Activated CD4-positive, alpha-beta T cell treated with anti-CD3 and anti-CD28 coated beads, Interleukin-2, Interleukin-6, amounts not matched to agents 100 ng/mL and 50 ng/mL, durations not matched to agents 16 hours and 8 hours (primary cell): ENCODE data around the gene LRP6.

Source experiments
- DNase-seq: peaks from one replicate; pipeline ENCODE4 v3.0.0-alpha.2; 2020

The LRP6 gene

DNA sequence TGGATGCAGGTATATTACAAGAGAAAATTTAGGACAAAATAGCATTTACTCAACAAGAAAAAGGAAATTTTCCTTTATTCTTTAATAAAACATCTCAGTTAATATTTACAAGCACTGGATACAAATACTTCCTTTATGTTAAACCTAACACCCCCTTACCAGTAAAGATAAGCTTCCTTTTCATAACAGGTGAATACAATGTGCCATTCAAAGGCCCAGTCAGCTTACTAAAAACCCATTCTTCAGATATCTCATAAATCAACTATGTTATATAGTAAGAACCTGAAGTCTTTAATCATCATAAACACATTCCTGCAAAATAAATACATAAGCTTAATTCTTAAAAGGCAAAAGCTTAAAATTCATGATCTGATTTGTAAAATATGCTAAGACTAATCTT is 52.6 kb downstream of the LRP6 start:
- DNase-seq: no peak

DNA sequence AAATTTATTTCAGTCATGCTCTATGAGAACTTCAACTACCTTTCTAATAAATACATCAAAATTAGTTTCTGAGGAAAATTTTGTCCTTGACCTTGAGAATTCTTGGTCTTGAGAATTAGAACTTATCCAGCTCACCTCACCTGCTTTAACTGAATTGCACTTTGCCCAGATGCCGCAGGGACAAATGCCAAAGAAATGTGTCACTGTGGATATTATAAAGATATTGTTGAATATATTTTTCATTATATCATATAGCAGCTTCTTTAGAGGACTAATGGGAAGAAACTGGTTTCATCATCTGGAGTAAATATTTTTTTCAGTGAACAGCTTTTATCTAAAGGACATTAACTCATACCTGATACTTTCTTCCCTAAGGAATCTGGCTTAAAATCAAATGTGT is 54.1 kb downstream of the LRP6 start:
- DNase-seq: no peak

DNA sequence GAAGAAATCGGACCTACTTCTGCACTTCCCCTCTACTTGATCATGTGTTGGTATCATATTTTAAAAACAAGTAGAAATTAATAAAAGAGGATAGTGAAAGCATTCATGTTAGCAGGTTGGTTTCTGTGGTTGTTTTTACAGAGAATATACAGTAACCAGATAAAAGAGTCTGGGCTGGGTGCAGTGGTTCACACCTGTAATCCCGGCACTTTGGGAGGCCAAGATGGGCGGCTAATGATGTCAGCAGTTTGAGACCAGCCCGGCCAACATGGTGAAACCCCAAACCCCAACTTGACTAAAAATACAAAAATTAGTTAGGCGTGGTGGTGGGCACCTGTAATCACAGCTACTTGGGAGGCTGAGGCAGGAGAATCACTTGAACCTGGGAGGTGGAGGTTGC is 55.9 kb downstream of the LRP6 start:
- DNase-seq: peak; percentile 40

DNA sequence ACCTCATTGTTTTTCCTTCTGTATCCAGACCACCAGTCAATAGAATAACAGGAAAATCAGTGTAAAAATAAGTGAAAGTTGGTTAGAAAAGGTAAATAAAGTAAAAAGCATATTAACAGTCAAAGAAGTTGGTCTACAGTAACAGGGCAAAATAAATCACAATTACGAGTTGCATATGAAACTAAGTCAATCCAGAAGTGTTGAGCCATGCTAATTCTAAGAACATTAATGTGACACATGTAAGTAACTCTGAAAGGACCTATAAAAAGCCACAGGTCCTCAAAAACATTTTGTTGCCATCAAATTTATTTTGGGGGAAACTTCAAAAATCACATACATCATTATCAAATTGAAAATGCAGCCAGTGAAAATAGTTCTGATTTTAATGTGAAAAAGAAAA is 56.4 kb downstream of the LRP6 start:
- DNase-seq: no peak

DNA sequence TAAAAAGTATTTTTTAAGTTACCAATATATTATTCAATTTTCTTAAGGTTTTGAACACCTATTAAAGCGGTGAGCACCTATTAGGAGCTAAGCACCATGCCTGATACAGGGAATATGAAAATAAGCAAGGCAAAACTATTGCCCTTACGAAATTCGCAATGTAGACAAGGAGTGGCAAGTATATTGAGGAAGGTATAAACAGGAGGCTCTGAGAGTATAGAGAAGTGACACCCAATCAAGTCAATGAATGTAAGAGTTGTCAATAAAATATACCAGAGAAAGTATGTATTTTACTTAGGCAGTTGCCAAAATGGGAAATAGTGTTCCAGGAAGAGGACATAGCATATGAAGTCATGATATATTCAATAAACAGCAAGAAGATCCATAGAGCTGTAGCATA is 57.2 kb downstream of the LRP6 start:
- DNase-seq: no peak

DNA sequence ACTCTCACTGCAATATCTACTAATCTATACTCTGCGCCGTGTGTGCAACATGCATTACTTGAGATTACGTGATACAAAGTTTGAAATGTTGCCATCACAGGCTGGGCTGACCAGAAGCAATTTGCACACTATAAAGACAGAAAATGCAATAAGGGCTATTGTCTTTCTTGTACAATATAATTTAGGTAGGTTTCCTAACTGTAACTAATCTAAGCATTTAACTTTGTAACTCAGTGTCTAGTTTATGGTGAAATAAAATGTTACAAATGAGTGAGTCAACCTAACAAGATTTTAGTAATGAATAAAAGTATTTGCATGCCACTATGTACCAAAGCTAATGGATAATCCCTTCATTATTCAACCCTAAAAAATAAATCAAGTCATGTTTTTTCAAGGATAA is 57.8 kb downstream of the LRP6 start:
- DNase-seq: no peak

DNA sequence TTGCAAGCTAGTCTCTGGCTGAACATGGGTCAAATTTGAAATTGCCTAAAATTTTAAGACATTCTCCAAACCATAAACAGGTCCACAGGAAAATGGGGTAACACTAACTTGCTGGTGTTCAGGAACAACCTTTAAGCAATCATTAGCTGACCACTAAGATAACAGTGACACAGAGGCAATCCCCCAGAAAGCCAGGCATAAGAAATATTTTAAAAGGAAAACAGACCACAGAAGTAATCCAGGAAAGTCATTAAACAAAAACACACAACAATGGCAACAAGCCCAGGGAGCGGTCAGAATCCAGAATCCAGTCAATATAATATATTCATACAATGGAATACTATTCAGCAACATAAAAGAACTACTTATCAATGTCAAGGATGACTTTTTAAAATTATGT is 59.1 kb downstream of the LRP6 start:
- DNase-seq: no peak

DNA sequence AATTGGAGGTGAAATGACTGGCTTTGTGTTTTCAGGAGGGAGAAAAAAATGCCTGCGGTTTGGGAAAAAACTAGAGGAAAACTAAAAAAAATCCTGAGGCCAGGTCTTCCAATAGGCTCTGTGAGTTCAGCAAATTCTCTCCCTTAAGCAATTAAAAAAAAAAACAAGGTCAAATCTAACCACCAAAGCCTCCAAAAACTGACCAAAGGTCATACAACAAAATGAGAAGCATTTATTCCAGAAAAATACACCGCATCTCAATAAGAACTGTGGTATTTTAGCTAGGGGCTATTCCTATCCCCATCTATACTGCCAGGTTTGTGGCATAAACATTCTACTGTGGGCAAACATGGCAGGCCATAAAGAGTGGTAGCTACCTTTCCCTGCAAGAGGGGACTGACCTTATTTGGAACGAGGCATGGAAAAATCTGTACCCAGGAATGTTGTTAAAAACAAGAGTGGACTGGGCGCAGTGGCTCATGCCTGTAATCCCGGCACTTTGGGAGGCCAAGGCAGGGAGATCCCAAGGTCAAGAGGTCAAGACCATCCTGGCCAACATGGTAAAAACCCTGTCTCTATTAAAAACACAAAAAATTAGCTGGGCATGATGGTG is 60.0 kb downstream of the LRP6 start:
- no peak for DNase-seq

DNA sequence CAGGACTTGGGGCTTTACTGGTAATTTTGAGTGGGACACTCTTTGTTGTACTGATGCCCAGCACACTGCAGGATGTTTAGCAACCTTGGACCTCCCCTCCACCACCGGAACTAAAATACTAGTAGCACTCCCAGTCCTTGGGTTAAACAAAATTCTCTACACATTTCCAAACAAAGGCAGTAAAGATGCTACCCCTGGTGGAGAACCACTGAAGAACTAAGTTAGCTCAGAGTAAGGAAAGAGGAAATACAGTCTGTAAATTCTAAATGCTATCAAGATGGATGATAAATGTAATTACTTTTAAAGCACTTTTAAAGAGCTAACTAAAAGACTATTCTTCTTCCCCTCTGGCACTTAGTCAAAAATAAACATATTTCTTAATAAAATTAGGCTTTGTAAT is 64.1 kb downstream of the LRP6 start:
- DNase-seq: no peak

DNA sequence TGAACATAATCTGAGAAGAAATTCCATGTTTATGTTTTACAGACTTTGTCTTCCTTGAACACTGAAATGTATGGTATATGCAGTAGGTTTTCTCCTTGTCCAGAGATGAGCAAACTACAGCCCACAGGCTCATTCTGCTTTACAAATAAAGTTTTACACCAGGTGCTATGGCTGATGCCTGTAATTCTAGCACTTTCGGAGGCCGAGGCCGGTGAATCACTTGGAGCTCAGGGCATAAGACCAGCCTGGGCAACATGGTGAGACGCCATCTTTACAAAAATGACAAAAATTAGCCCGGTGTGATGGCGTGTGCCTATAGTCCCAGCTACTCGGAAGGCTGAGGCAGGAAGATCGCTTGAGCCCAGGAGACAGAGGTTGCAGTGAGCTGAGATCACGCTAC is 64.7 kb downstream of the LRP6 start:
- no peak for DNase-seq

DNA sequence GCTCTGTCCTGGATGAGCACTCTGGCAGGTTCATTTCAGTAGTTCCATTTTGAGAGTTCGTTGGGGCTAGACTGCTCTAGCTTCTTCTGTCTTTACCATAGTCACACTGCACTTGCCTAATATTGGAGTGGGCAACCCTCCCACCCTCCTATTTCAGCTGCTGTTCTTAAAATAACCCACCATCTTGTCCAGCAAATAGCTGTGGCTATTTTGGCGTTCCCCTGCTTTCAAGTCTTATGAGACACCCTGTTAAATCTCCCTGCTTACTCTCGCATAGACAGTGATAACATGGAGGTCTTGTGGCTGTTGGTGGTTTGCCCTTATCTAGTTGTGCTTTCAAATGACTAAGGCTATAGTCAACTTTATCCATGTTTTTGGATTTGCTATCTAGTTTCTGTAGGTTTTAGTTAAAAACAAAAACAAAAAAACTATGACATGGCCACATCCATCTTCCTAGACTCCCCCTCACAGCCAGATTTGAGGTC is 65.5 kb downstream of the LRP6 start:
- no peak for DNase-seq

DNA sequence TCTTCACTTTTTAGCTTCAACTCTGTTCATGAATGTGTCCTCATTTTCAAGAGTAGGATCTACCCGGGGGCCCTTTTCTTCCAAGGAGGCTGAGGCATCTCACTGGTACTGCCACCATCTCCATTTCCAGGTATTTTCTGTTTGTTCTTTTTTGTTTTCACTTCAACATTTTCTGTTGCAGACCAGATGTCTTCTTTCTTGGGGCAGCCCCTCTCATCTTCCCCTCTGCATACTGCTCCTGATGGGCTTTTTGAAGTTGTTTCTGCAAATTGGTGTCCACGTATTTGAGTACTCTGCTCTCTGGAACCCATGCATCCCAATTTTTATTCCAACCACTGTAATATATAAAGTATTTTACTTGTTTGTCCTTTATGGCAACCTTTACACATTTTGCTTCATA is 66.5 kb downstream of the LRP6 start:
- no peak for DNase-seq

DNA sequence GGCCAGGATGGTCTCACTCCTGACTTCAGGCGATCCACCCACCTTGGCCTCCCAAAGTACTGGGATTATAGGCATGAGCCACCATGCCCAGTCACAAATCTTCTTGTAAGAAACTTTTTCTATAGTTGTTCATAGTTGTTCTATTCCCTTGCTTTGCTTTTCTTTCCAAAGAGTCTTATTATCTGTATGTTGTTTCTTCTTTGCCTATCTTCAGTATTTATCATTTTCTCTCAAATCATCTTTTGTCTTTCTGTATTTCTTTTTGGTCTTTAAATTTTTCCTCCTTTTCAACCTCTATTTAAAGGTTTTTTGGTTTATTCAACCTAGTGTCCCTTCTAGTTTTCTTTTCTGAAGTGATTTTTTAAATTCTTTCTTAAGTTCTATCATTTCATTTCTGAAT is 68.7 kb downstream of the LRP6 start:
- no peak for DNase-seq

DNA sequence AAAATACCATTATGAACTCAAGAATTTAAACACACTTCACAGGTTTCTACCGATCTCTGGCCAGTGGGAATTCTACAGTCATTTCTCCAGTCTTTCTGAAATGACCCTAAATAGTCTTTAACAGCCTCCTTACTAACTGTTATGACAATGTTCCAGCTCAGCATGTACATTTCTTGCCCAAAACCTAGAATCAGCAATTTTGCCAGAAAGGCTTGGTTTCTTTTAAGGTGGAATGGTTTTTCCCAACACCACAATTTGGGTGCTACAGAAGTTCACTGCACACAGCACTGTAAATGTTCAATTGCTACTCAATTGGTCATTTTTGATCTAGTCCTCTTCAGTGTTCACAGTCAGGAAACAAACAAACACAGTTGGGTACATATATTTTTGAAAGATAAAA is 69.7 kb downstream of the LRP6 start:
- DNase-seq: no peak

DNA sequence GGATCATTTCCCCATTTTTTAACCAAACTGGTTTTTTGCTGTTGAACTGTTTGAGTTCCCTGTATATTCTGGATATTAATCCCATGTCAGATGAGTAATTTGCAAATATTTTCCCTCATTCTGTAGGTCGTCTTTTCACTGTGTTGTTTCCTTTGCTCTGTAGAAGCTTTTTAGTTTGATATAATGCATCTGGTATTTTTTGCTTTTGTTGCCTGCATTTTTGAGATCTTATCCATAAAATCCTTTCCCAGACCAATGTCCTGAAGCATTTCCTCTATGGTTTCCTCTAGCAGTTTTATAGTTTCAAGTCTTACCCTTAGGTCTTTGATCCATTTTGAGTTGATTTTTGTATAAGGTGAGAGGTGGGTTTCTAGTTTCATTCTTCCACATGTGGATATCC is 71.3 kb downstream of the LRP6 start:
- no peak for DNase-seq

DNA sequence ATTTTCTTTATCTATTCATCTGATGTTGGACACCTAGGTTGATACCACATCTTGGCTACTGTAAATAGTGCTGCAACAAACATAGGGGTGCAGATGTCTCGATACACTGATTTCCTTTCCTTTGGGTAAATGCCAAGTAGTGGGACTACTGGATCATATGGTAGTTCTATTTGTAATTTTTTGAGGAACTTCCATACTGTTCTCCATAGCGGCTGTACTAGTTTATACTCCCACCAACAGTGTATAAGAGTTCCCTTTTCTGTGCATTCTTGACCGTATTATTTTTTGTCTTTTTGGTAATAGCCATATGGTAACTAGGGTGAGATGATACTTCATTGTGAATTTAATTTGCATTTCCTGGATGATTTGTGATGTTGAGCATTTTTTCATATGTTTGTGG is 71.8 kb downstream of the LRP6 start:
- DNase-seq: no peak

DNA sequence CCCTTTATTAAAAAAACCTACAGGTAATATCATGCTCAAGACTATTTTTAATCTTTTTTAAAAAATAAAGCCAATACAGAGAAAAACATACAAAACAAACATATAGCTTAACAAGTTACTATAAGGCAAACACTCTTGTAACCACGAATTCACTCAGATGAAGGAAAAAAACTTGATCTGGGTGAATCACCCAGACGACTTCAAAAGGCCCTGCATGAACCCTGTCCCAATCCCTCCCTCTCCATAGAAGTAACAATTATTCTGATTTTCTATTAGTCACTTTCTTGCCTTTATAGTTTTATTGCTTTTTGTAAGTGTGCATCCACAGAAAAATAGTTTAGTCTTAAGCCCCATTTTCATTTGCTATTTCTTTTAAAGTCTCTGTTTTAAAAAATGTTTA is 72.6 kb downstream of the LRP6 start:
- DNase-seq: no peak

DNA sequence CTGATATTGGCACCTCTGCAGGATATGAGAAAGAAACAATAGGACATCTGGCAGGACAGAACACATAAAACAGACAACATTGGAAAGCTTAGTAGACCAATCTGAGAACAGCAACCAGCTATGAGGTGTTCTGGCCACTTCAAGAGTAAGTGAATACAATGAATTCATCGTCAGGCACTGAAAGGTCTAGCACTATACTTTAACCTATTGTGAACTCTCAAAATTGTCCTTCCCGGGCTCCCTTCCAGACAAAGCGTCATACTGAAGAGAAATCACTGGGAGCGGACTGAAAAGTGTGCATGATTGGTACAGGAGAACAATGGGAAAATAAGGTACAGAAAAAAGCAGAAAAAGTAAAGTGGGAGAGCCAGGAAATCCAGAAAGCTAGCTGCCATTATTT is 75.8 kb downstream of the LRP6 start:
- no peak for DNase-seq

DNA sequence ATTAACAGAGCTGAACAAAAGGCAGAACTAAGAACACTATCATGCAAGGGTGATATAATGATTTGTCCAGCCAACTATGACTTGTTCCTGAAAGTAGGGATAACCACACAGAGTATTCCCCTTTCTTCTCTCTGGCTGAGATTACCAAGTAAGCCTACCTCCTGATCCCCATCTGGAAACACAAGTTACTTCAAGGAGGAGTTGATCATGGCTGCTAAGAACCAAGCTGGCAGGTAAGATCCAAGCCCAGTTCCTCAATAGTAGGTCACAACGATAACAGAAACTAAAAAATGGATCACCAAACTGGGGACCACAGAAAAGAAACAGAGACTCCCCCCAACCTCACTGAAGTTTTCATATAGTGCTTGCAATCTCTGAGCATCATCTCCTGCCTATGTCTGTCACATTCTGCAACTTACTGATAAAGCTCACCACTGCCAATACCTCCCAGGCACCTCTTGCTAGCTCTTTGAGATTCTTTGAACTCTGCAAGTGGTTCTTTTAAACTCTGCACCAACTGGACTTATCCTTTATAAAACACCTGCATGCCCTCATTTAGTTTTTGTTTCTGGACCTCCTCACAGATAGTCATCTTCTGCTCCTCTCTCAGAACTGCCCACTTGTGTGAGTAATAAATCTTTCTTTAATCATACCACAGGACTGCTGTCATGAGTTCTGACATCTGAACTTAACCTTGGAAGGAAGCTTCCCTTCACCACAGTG is 76.6 kb downstream of the LRP6 start:
- no peak for DNase-seq

DNA sequence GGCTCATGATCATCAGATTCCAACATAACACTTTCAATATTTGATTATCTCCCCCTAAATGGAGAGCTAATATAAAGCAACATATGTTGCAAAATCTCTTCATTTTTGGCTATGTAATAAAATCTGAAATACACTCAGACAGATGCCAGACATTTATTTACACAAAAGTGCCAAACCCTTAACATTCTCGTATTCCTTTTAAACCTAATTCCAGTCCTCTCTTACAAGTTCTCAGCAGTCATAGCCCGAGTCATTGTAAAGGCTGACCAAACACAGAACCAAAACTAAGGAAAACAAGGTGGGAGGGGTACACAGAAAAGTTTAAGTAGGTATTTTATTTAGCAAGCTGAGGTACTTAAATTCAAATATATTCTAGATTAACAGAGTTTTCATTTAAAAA is 81.4 kb downstream of the LRP6 start:
- no peak for DNase-seq

DNA sequence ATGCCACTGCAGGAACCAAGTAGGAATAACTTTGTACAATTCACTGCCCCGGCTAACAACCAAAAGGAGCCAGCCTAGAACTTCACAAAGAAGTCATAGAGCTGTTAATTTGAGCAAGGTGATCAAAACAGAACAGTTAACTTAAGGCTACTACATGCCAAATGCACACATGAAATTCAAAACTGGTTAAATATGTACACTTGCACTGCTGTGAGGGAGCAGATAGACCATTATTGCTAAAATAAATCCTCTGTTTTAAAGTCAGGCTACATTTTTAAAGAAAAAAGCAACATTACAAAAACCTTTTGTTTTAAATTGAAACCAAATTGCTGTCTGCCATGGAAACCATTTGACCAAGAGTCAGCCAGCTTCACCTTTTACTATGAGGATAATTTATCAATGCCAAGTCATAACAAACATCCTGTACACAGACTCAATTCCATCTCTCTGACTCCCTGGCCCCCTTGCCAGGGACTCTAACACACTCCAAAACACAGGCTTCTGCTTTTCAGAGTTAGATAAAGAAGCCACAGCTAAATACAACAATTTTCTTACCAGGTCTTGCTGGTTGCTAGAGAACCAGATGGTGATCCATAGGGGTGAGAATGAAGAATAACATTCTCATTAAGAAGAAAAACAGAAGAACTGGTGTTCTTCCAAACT is 84.0 kb downstream of the LRP6 start:
- DNase-seq: no peak

DNA sequence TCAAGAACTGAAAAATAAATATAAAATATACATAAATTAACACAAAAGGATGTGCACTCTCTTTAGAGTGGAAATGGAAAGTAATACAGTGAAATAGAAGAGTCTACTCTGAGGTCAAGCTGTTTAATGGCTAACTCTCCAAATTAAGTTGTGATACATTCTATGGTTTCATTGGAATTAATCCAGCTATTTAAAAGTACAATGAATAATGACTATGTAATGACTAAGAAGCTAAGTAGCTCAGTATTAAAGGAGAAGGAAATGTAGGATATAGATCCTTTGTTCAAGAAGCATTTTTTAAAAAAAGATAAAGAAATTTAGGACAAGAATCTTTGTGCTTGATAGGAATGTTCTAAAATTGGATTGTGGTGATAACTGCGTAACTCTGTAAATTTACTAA is 85.3 kb downstream of the LRP6 start:
- DNase-seq: no peak

DNA sequence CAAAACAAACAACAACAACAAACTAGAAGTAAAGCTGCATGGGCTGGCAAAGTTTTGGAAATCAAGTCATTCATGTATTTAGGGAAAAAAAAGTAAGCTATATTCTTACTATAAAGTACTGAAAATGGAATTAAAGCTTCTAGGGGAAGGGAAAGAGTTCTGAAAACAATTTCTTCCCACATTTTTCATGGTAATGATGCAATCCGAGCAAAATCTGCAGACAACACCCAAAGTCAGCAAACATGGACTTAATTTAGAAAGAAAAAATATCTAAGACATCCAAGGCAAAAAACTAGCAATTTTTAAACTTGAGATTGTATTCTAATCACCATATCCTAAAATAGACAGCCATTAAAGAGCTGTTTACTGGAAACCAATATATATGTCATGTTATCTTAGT is 86.3 kb downstream of the LRP6 start:
- no peak for DNase-seq

DNA sequence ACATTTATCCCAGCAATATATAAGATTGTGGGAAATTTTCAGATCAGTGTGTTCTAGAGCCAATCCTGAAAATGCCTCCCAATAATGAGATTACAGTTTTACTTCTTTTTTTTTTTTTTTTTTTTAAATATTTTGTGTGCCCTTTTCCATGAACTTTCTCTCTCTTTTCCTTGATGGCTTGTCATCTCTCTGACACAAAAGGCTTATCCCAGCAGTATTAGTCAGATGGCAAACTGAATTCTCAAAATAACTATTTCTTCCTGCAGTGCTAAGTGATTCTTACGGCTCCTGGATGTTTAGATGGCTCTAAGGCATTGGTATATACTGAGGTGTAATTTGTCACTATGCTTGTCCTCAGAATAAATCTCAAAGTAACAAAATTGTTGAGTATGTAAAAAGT is 86.7 kb downstream of the LRP6 start:
- DNase-seq: no peak

DNA sequence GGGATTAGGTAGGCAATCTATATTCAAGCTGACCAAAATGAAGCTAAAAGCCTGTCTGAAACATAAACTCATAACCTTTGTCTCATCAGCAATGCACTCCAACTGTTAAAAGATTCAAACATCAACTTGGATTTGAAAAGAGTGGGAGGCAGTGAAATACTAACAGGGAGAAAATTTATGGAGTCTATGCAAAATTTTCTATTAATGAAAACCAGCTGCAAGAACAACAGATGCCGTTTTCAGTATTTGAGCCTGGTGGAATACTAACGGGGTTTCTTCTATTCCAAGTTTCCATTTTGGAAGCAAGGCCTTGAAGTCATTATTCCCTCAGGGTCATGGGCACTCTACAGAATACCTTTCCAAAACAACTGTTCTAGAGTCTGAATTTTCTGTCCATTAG is 88.3 kb downstream of the LRP6 start:
- DNase-seq: no peak
